KOPT-K1 (cell line): Measurements from ENCODE around the gene RUNX1.
A peak's percentile ranks its signal among the peaks of the same experiment; 100 is the strongest.

Experiments used
- H3K27ac ChIP-seq: fragments of 200-600 bp; sonication (generic); 2 replicates; pipeline ENCODE4 v1.5.1; 2016; ENCODE audit warnings: antibody characterized with exemption, mild to moderate bottlenecking, low read depth, low read length; ENCODE audit not compliant: poor library complexity, severe bottlenecking
- H3K36me3 ChIP-seq: fragments of 200-600 bp; sonication (generic); 2 replicates; pipeline ENCODE4 v1.5.1; 2017; ENCODE audit warnings: antibody characterized with exemption, mild to moderate bottlenecking, low read length, moderate library complexity; ENCODE audit not compliant: insufficient read depth
- H3K9me3 ChIP-seq: fragments of 200-600 bp; sonication (generic); 2 replicates; pipeline ENCODE4 v1.5.1; 2017; ENCODE audit warnings: antibody characterized with exemption, low read length, mild to moderate bottlenecking; ENCODE audit not compliant: insufficient read depth, poor library complexity, severe bottlenecking

The RUNX1 gene

GRCh38 chr21:35048706-35049617 is at the start of gene RUNX1:
TSS of gene RUNX1 (minus strand) at chr21:35049302.
- H3K27ac ChIP-seq, result peak within 1 kb of the TSS; percentile 95
- H3K9me3 ChIP-seq, result no peaks in the 10 kb centered on the region
- peaks cover 21% of the 10 kb centered on the region for H3K36me3 ChIP-seq

DNA sequence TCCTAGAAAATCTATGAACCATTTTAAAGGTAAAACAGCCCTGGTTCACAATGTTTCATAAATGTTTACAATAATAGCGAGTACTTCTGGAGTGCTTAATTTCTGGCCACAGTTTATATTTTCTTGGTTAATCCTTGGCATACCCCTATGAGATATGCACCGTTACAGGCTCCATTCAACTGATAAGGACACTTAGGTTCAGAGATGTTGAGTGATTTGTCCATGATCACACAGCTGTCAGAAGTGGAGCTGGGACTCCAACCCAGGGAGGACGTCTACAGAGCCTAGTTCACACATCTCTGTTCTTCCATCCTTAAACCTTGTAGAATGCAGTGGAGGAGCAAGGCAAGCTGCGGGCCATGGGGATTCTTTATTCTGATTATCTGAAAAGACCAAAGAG is 48.4 kb upstream of the RUNX1 start:
- no peak overlapping the region for H3K27ac ChIP-seq
- H3K9me3 ChIP-seq, result peaks cover 7% of the 10 kb centered on the region
- H3K36me3 ChIP-seq, result no peaks in the 10 kb centered on the region

DNA sequence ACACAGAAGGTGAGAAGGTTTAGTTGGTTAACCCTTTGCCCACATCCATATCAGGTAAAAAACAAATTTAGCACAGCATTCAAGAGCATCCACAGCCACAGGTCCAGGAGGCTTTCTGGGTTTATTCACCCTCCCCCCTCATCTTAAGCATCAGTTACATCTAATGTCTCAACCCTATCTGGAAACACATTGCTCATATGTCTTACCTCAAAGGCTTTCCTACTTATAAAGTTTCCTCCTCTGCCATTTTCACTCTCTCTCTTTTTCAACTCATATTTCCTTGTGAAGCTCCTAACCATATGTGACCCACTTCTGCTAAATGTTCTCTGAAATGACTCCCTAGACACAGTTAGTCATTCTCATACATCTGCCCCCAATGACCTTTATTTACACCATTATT is 47.9 kb upstream of the RUNX1 start:
- no peaks in the 10 kb centered on the region for H3K36me3 ChIP-seq

DNA sequence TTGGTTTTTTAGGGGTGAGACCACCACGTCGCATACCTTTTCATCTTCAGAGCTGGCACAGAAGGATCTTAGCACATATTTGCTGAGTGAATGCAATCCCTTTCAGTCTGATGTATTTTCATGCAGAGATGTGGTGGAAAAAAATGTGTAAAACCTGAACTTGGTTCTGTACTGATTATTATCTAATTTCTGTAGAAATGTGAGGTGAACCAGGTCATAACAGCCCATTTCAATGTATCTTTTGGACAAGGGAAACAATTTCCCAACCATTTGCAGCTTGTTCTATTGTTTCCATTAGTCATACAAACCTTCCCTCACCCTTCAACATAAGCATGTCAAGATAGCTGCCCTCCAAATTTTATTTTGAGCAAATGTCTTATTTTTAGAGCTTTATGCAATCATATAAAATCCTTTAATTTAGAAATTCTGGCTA is 46.8 kb upstream of the RUNX1 start:
- H3K27ac ChIP-seq, result no peak overlapping the region
- peaks cover 7% of the 10 kb centered on the region for H3K9me3 ChIP-seq
- H3K36me3 ChIP-seq, result no peaks in the 10 kb centered on the region

More for the DNA sequence above, 47.9 kb upstream of the RUNX1 start:
- Histone ChIP-seq H3K9me3 (peaks cover 7% of the 10 kb centered on the region), H3K27ac (no peak overlapping the region)

DNA sequence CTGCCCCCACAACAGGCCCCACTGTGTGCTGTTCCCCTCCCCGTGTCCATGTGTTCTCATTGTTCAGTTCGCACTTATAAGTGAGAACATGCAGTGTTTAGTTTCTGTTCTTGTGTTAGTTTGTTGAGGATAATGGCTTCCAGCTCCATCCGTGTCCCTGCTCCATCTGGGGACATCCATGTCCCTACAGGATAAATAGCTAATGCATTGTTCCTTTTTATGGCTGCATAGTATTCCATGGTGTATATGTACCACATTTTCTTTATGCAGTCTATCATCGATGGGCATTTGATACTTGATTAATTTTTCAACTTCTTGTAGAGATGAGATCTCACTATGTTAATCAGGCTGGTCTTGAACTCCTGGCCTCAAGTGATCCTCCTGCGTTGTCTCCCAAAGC is 44.4 kb upstream of the RUNX1 start:
- H3K27ac ChIP-seq, result no peak overlapping the region
- H3K9me3 ChIP-seq, result peaks cover 7% of the 10 kb centered on the region
- no peaks in the 10 kb centered on the region for H3K36me3 ChIP-seq

- Histone ChIP-seq H3K27ac (no peak overlapping the region), H3K36me3 (no peaks in the 10 kb centered on the region), H3K9me3 (peaks cover 7% of the 10 kb centered on the region)
Measured at GRCh38 chr21:35091496-35091895, 42.4 kb upstream of the RUNX1 start.

DNA sequence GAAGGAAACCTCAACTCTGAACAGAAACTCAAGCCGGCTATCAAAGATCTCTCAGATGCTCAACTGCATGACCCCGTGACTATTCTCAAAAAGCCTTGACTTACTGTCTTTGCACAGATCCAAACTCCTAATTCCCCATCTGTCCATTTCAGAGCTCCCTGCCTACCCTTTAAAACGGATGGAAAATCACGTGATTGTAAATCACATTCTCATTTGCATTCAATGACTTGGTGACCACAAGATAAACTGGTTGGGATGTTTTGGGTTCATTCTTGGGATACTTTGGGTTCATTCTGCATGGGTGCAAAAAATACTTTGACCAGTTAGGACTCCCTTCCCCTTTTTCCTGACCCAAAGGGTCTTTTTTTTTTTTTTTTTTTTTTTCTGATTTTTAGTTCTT is 41.3 kb upstream of the RUNX1 start:
- H3K27ac ChIP-seq, result no peak overlapping the region
- peaks cover 7% of the 10 kb centered on the region for H3K9me3 ChIP-seq
- no peaks in the 10 kb centered on the region for H3K36me3 ChIP-seq

DNA sequence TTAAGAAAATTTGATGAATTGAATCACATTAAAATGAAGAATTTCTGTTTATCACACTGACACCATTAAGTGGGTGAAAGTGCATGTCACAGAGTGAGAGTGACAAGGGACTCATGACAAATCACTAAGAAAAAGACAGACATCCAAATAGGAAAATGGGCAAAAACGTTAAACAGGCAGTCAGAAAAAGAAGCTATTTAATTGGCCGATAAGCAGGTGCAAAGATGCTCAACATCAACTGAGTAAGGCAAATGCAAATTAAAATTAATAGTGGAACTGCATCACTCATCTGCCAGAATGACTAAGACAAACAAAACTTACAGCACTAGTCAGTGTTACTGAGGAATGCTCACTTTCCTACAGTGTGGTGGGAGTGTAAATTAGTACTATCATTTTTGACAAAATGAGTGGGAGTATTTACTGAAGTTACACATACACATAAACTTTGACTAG is 39.2 kb upstream of the RUNX1 start:
- Histone ChIP-seq H3K36me3 (no peaks in the 10 kb centered on the region), H3K27ac (no peak overlapping the region), H3K9me3 (no peaks in the 10 kb centered on the region)

DNA sequence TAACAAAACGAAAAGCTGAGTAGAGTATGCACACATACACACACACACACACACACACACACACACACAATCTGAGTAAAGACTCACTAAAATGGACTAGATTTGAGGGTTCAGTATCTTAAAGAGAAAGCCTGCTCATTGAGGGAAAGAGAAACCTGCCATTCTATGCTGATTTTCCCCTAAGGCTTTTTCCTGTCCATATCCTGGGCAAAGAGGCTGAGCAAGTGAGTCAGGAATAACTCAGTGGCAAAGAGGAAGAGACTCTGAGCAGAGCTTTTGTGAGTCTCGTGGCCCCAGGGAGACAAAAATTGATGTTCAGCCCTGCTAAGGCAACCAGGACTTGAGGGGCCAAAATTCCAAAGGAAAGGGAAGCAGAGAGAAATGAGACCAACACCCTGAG is 37.3 kb upstream of the RUNX1 start:
- no peaks in the 10 kb centered on the region for H3K9me3 ChIP-seq
- no peaks in the 10 kb centered on the region for H3K36me3 ChIP-seq
- no peak overlapping the region for H3K27ac ChIP-seq

GRCh38 chr21:35084869-35085268 is 35.8 kb upstream of the RUNX1 start:
- H3K27ac ChIP-seq, result no peak overlapping the region
- H3K36me3 ChIP-seq, result no peaks in the 10 kb centered on the region
- no peaks in the 10 kb centered on the region for H3K9me3 ChIP-seq

- no peaks in the 10 kb centered on the region for H3K9me3 ChIP-seq
- H3K27ac ChIP-seq, result no peak overlapping the region
- no peaks in the 10 kb centered on the region for H3K36me3 ChIP-seq
Measured at GRCh38 chr21:35083246-35083645, 34.1 kb upstream of the RUNX1 start.

- Histone ChIP-seq H3K36me3 (no peaks in the 10 kb centered on the region), H3K27ac (no peak overlapping the region), H3K9me3 (no peaks in the 10 kb centered on the region)
Measured at GRCh38 chr21:35081861-35082260, 32.8 kb upstream of the RUNX1 start.

DNA sequence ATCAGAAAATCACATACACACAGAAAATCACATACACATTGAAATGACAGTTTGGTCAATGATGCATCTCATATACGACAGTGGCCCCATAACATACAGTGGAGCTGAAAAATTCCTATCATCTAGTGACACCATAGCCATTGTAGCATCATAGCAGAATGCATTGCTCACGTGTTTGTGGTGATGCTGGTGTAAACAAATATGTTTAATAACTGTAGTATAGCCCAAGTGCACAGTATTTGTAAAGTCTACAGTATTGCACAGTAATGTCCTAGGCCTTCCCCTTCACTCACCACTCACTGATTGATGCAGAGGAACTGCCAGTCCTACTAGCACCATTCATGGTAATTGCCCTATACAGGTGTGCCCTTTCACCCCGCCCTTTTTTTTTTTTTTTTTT is 30.1 kb upstream of the RUNX1 start:
- Histone ChIP-seq H3K9me3 (peaks cover 1% of the 10 kb centered on the region), H3K36me3 (no peaks in the 10 kb centered on the region), H3K27ac (no peak overlapping the region)

DNA sequence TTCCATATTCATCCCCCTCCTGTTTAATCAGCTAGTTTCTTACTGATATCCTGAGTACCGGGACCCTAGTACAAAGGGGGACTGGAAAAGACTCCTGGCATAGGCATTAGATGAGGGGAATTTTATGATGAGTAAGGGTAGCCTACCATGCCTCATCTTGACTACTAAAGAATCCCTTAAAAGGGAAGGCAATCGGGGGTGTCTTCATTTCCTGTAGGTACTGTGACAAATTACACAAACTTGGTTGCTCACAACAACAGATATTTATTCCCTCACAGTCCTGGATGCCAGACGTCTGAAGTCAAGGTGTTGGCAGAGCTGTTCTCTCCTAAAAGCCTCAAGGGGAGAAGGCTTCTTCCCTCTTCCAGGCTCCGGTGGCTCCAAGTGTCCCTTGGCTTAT is 28.9 kb upstream of the RUNX1 start:
- Histone ChIP-seq H3K27ac (no peak overlapping the region), H3K36me3 (no peaks in the 10 kb centered on the region), H3K9me3 (peaks cover 4% of the 10 kb centered on the region)

DNA sequence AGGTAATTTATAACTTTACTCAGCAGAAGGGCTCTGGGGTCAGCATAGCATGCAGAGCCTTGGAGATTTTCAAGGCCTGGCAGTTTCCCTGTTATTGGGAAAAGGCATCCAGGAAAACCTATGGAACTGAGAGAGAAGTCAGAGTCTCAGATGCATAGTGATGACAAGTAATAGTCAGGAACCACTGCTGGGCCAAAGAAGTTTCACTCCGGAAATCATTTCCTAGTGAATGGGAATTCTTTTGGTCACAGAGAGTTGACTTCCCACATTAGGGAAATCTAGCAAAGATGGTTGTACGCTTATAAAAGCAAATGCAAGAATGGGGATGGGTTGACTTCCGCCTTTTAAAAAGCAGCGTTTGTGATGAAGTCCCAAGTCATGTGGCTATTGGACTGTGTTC is 28.4 kb upstream of the RUNX1 start:
- Histone ChIP-seq H3K36me3 (no peaks in the 10 kb centered on the region), H3K9me3 (peaks cover 4% of the 10 kb centered on the region), H3K27ac (no peak overlapping the region)

GRCh38 chr21:35075546-35075945 is 26.4 kb upstream of the RUNX1 start:
- H3K9me3 ChIP-seq, result peaks cover 4% of the 10 kb centered on the region
- no peaks in the 10 kb centered on the region for H3K36me3 ChIP-seq
- no peak overlapping the region for H3K27ac ChIP-seq
